Urothelium cell line (cell line): ENCODE results near the gene LPP.

ENCODE experiments used
- DNase-seq: peaks from one replicate; pipeline ENCODE4 v3.0.0; 2011; ENCODE audit warnings: low spot score, mixed read lengths
- FAIRE-seq: peaks from 2 replicates; lab custom pipeline; 2011; peaks lifted over from hg19 to GRCh38; lab: Jason Lieb, UNC

LPP gene

GRCh38 chr3:188707381-188708288, 553.7 kb downstream of the LPP start:
- FAIRE-seq (no peak), DNase-seq (no peak)

GRCh38 chr3:188711881-188712247, 557.9 kb downstream of the LPP start:
- FAIRE-seq (no peak), DNase-seq (no peak)

GRCh38 chr3:188712248-188712924, 558.4 kb downstream of the LPP start:
- FAIRE-seq (no peak), DNase-seq (peak; percentile 5)

- DNase-seq: no peak
- no peak for FAIRE-seq
Observed at GRCh38 chr3:188712991-188713390, 559.0 kb downstream of the LPP start.

- DNase-seq: no peak
- FAIRE-seq: no peak
Observed at GRCh38 chr3:188719545-188719944, 565.6 kb downstream of the LPP start.

GRCh38 chr3:188720215-188720614, 566.3 kb downstream of the LPP start:
- DNase-seq: no peak
- FAIRE-seq: no peak

GRCh38 chr3:188720636-188721035, 566.7 kb downstream of the LPP start:
- no peak for FAIRE-seq
- DNase-seq: no peak

- DNase-seq (no peak), FAIRE-seq (no peak)
Observed at GRCh38 chr3:188721312-188721711, 567.4 kb downstream of the LPP start.

GRCh38 chr3:188721990-188722389, 568.0 kb downstream of the LPP start:
- DNase-seq: no peak
- FAIRE-seq: no peak

GRCh38 chr3:188722963-188723362, 569.0 kb downstream of the LPP start:
- DNase-seq: no peak
- FAIRE-seq: no peak

- DNase-seq: no peak
- FAIRE-seq: no peak
Observed at GRCh38 chr3:188727052-188727451, 573.1 kb downstream of the LPP start.

GRCh38 chr3:188728371-188728896, 574.5 kb downstream of the LPP start:
- no peak for DNase-seq
- FAIRE-seq: no peak

GRCh38 chr3:188729422-188729821, 575.5 kb downstream of the LPP start:
- DNase-seq (no peak), FAIRE-seq (no peak)

GRCh38 chr3:188734395-188734794, 580.4 kb downstream of the LPP start:
- no peak for DNase-seq
- no peak for FAIRE-seq

GRCh38 chr3:188739511-188739910, 585.6 kb downstream of the LPP start:
- no peak for FAIRE-seq
- DNase-seq: no peak

- DNase-seq: no peak
- no peak for FAIRE-seq
Observed at GRCh38 chr3:188740010-188740409, 586.1 kb downstream of the LPP start.

- FAIRE-seq (no peak), DNase-seq (no peak)
Observed at GRCh38 chr3:188742755-188743550, 589.0 kb downstream of the LPP start.

- no peak for FAIRE-seq
- DNase-seq: no peak
Observed at GRCh38 chr3:188744166-188744565, 590.2 kb downstream of the LPP start.

- FAIRE-seq (no peak), DNase-seq (no peak)
Observed at GRCh38 chr3:188745031-188745430, 591.1 kb downstream of the LPP start.

GRCh38 chr3:188746291-188746783, 592.4 kb downstream of the LPP start:
- DNase-seq (no peak), FAIRE-seq (no peak)

- DNase-seq (no peak), FAIRE-seq (no peak)
Observed at GRCh38 chr3:188747489-188747888, 593.5 kb downstream of the LPP start.
